Neural cell (in vitro differentiated cells): Measurements from ENCODE around the gene KIF12. TPM values are rescaled to one million over a fixed set of nuclear protein-coding genes. Genes with fewer than 3 reads are reported as not detected.

Source experiments
- H2AFZ ChIP-seq: fragments of 200-600, 300-800 bp; sonication (generic), shearing (Covaris generic); 2 replicates; pipeline ENCODE4 v1.6.0; 2014; ENCODE audit warnings: low read depth, mild to moderate bottlenecking, antibody characterized with exemption, low read length, moderate library complexity
- H3F3A ChIP-seq: fragments of 200-600 bp; shearing (Covaris generic); 2 replicates; pipeline ENCODE4 v1.6.1; 2016; ENCODE audit warnings: mild to moderate bottlenecking, moderate library complexity, mixed read lengths, antibody characterized with exemption, low read length; ENCODE audit not compliant: insufficient read depth, poor library complexity, severe bottlenecking
- H3K27ac ChIP-seq: fragments of 200-600, 300-800 bp; sonication (generic), shearing (Covaris generic); 2 replicates; pipeline ENCODE4 v1.5.1; 2014; ENCODE audit warnings: mild to moderate bottlenecking, low read length, moderate library complexity
- H3K27me3 ChIP-seq: fragments of 300-800, 200-600 bp; sonication (generic), shearing (Covaris generic); 2 replicates; pipeline ENCODE4 v1.6.0; 2014; ENCODE audit warnings: mild to moderate bottlenecking, low read depth, low read length, moderate library complexity; ENCODE audit not compliant: insufficient read depth
- H3K36me3 ChIP-seq: fragments of 300-800, 200-600 bp; sonication (generic), shearing (Covaris generic); 2 replicates; pipeline ENCODE4 v1.5.1; 2014; ENCODE audit warnings: mild to moderate bottlenecking, antibody characterized with exemption, low read length, moderate library complexity; ENCODE audit not compliant: insufficient read depth
- H3K4me2 ChIP-seq: fragments of 300-800, 200-600 bp; sonication (generic), shearing (Covaris generic); 2 replicates; pipeline ENCODE4 v1.6.0; 2014; ENCODE audit warnings: mild to moderate bottlenecking, low read length
- H3K4me3 ChIP-seq: fragments of 300-800, 200-600 bp; sonication (generic), shearing (Covaris generic); 2 replicates; pipeline ENCODE4 v1.5.1; 2014; ENCODE audit warnings: mild to moderate bottlenecking, low read length, moderate library complexity
- H3K79me2 ChIP-seq: fragments of 200-600 bp; shearing (Covaris generic); replicated peaks from 2 replicates; pipeline ENCODE4 v1.6.0; 2014; ENCODE audit warnings: mild to moderate bottlenecking, low read length, moderate library complexity; ENCODE audit not compliant: insufficient read depth
- H3K9ac ChIP-seq: fragments of 300-800, 200-600 bp; sonication (generic), shearing (Covaris generic); 2 replicates; pipeline ENCODE4 v1.6.1; 2016; ENCODE audit warnings: mild to moderate bottlenecking, low read length, mixed read lengths
- H3K9me2 ChIP-seq: fragments of 200-600 bp; shearing (Covaris generic); 2 replicates; pipeline ENCODE4 v1.6.1; 2016; ENCODE audit warnings: mild to moderate bottlenecking, low read length, mixed read lengths; ENCODE audit not compliant: insufficient read depth
- H3K9me3 ChIP-seq: fragments of 200-600, 300-800 bp; sonication (generic), shearing (Covaris generic); 2 replicates; pipeline ENCODE4 v1.6.1; 2016; ENCODE audit warnings: mild to moderate bottlenecking, mixed run types, low read length, moderate library complexity, mixed read lengths
- H4K20me1 ChIP-seq: fragments of 200-600 bp; shearing (Covaris generic); 2 replicates; pipeline ENCODE4 v1.6.1; 2016; ENCODE audit warnings: mild to moderate bottlenecking, mixed run types; ENCODE audit not compliant: insufficient read depth
- EP300 ChIP-seq: fragments of 450-650 bp; conservative IDR thresholded peaks from 2 replicates; pipeline ENCODE4 v1.6.1; 2014; ENCODE audit warnings: antibody characterized with exemption, mild to moderate bottlenecking, moderate library complexity; ENCODE audit not compliant: poor library complexity, severe bottlenecking
- EZH2 ChIP-seq: fragments of 200-600, 300-800 bp; shearing (Covaris generic), sonication (generic); IDR thresholded peaks from 2 replicates; pipeline ENCODE4 v1.6.1; 2014; ENCODE audit warnings: antibody characterized with exemption, low read length, borderline replicate concordance, mild to moderate bottlenecking; ENCODE audit not compliant: insufficient read depth, poor library complexity, severe bottlenecking
- MXI1 ChIP-seq: fragments of 450-650 bp; conservative IDR thresholded peaks from 2 replicates; pipeline ENCODE4 v1.6.1; 2014; ENCODE audit warnings: antibody characterized with exemption, mild to moderate bottlenecking; ENCODE audit not compliant: poor library complexity, severe bottlenecking
- POLR2AphosphoS5 ChIP-seq: IDR thresholded peaks from 2 replicates; pipeline ENCODE4 v1.6.1; 2012
- RAD21 ChIP-seq: fragments of 450-650 bp; conservative IDR thresholded peaks from 2 replicates; pipeline ENCODE4 v1.6.1; 2014; ENCODE audit warnings: antibody characterized with exemption, mild to moderate bottlenecking, moderate library complexity
- REST ChIP-seq: IDR thresholded peaks from 2 replicates; pipeline ENCODE4 v1.6.1; 2012; ENCODE audit warnings: borderline replicate concordance
- SMC3 ChIP-seq: fragments of 450-650 bp; conservative IDR thresholded peaks from 2 replicates; pipeline ENCODE4 v1.6.1; 2014; ENCODE audit warnings: antibody characterized with exemption, mild to moderate bottlenecking, moderate library complexity; ENCODE audit not compliant: poor library complexity
- TAF1 ChIP-seq: IDR thresholded peaks from 2 replicates; pipeline ENCODE4 v1.6.1; 2012; ENCODE audit warnings: low read depth
- polyA plus RNA-seq: library from polyadenylated mRNA; depleted of rRNA; stranded (reverse); fragments of >200 nt; gene quantifications from 2 replicates; pipeline ENCODE4 v1.2.3, GENCODE V29; 2014
- TF ChIP-seq, protein P1 (sequence below): fragments of 450-650 bp; IDR thresholded peaks from 2 replicates; pipeline ENCODE4 v1.5.1; 2014; ENCODE audit warnings: antibody characterized with exemption, mild to moderate bottlenecking, moderate library complexity; ENCODE audit not compliant: poor library complexity, severe bottlenecking

KIF12 gene
- polyA plus RNA-seq, 1 donor from 2014 or later, result not detected

DNA sequence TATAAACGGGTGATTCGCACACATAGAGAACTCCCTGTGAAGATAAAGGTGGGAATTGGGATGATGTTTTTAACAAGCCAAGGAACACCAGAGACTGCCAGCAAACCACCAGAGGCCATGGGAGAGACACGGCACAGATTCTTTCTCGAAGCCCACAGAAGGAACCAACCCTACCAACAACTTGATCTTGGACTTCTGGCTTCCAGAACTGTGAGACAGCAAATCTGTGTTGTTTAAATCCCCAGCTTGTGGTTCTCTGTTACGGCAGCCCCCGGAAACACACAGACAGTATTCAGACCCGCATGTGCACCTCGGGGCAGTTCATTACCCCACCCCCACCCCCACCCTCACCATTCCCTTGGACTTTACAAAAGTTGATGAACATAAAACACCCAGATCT lies 33.8 kb downstream of the KIF12 start:
- Histone ChIP-seq H3K9me2 (no peaks in the 10 kb centered on the region), H3K27ac (no peak overlapping the region), H4K20me1 (no peaks in the 10 kb centered on the region), H3K79me2 (no peaks in the 10 kb centered on the region), H2AFZ (no peak overlapping the region), H3K9ac (no peak overlapping the region), H3K27me3 (no peaks in the 10 kb centered on the region), H3K4me3 (no peak overlapping the region), H3F3A (no peaks in the 10 kb centered on the region), H3K4me2 (no peak overlapping the region), H3K36me3 (no peaks in the 10 kb centered on the region), H3K9me3 (peaks cover 3% of the 10 kb centered on the region)
- no peak for TF ChIP-seq POLR2AphosphoS5
- TF ChIP-seq SMC3, result no peak
- TF ChIP-seq RAD21, result no peak
- TF ChIP-seq TAF1, result no peak
- no peak for TF ChIP-seq MXI1

DNA sequence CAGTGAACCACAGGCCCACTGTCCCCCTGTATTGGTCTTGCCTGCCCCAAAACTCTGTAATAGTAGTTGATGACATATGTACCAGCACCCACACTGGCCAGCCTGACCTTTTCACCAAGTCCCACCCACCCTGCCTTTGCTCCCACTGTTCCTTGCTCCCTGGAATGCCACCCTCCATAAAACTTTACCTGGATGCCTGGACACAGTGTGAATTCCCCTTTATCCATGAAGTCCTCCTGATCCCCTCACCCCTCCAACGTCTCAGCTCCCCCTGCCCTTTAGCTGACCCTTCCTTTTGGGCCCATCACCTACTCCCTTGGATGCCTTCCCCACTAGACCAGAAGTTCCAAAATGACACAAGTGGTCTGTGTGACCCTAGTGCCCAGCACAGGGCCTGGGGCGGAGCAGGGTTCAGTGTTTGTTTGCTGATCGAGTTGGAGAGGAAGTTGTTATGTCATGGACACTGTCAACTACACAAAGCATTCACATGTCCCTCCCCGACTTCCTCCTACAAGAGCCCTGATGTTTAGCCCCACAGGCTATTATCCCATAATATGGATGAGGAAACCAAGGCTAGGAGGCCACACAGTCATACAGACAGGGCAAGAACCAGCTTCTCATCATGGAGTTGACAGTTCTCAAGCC lies 37.1 kb downstream of the KIF12 start:
- H3K36me3 ChIP-seq, result no peaks in the 10 kb centered on the region
- no peaks in the 10 kb centered on the region for H3K9me2 ChIP-seq
- no peaks in the 10 kb centered on the region for H4K20me1 ChIP-seq
- peaks cover 3% of the 10 kb centered on the region for H3K9me3 ChIP-seq
- H3K9ac ChIP-seq, result no peak overlapping the region
- no peaks in the 10 kb centered on the region for H3K79me2 ChIP-seq
- H3K27ac ChIP-seq, result no peak overlapping the region
- H3K4me3 ChIP-seq, result no peak overlapping the region
- no peaks in the 10 kb centered on the region for H3K27me3 ChIP-seq
- no peak overlapping the region for H2AFZ ChIP-seq
- TF ChIP-seq, protein P1, sequence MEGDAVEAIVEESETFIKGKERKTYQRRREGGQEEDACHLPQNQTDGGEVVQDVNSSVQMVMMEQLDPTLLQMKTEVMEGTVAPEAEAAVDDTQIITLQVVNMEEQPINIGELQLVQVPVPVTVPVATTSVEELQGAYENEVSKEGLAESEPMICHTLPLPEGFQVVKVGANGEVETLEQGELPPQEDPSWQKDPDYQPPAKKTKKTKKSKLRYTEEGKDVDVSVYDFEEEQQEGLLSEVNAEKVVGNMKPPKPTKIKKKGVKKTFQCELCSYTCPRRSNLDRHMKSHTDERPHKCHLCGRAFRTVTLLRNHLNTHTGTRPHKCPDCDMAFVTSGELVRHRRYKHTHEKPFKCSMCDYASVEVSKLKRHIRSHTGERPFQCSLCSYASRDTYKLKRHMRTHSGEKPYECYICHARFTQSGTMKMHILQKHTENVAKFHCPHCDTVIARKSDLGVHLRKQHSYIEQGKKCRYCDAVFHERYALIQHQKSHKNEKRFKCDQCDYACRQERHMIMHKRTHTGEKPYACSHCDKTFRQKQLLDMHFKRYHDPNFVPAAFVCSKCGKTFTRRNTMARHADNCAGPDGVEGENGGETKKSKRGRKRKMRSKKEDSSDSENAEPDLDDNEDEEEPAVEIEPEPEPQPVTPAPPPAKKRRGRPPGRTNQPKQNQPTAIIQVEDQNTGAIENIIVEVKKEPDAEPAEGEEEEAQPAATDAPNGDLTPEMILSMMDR, result no peak
- TF ChIP-seq MXI1 (no peak), POLR2AphosphoS5 (no peak), SMC3 (no peak), TAF1 (no peak), RAD21 (no peak), EZH2 (no peak), EP300 (no peak), REST (no peak)
- H3F3A ChIP-seq, result no peaks in the 10 kb centered on the region
- no peak overlapping the region for H3K4me2 ChIP-seq
